Activated CD4-positive, alpha-beta T cell treated with anti-CD3 and anti-CD28 coated beads, Interleukin-2, amount 50 U/mL, for 24 hours (primary cell): ENCODE measurements around the gene ZP1.
A peak's percentile ranks its signal among the peaks of the same experiment; 100 is the strongest.
"Not testable (repeated sequence)": the region's sequence is repeated elsewhere in the genome, so short reads cannot be mapped to it uniquely, and the experiment has no call there.

ENCODE experiments used
- DNase-seq, 2 donors: peaks; one replicate each; pipeline ENCODE4 v3.0.0-alpha.2; 2020; ENCODE audit warnings: low read depth in 1 of 2, low spot score in 1 of 2

Gene ZP1

DNA sequence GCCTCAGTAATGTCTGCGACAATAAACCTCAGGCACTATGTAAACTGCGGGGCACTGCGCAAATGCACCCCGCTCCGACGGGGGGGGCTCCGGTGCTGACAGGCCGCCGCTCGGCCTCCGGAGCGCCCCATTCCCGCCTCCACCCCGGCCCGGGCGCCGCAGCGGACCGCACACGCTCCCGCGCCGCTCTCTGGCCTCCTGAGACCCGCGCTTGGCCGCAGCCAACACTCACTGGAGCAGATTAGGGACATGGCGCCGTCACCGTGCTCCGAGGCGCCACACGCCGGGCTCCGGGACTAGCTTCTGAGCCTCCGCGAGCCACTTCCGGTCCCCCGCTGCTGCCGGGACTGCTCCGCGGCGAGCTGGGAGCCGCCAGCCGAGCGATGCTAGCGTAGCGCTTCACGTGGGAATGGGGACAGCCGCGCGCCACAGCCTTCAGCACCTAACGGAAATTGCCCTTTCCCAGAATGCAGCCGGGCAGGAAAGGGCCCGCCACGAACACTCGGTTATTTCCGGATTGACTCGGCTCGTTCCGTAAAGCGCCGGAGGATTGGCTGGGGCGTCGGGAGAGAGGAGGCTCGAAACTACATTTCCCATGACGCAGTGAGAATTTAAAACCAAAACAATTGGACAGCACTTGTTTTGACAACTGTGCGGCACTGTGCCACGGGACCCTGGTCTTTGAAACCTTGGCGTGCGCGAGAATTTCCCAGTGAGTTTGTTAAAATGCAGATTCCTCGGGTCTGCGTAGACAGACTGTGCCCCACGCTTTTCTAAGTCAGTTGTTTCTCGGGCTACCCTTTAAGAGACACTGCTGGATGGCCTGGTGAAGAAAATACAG is 39.0 kb downstream of the ZP1 start, which contains the start of gene PRPF19:
Gene PRPF19 (minus strand): TSS at position 454 of the 841 bp plus-strand sequence. CDS start 203 bp downstream, at position 251.
- DNase-seq = peak; percentile 95 to 98

GRCh38 chr11:60908803-60909202 is 41.5 kb downstream of the ZP1 start:
- DNase-seq = no peak

GRCh38 chr11:60909680-60910280 is 42.4 kb downstream of the ZP1 start:
- DNase-seq = not testable (repeated sequence)

DNA sequence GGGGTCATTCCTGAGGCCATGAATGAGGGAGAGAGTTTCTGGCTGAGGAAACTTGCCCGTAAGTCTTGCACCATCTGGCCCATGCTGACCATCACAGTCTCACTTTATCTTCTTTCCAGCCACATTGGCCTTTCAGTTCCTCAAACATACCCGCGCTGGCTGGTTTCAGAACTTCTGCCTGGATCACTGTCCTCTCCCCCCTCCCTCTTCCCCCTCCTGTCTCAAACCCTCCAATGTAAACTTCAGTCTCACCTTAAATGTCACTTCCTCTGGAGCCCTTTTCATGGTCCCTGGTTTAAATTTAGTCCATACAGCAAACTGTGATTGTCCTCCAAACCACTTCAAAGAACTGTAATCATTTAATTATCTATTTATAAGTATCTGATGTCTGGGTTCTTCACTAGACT is 42.9 kb downstream of the ZP1 start:
- DNase-seq = no peak

GRCh38 chr11:60910711-60911380 is 43.5 kb downstream of the ZP1 start:
- no peak for DNase-seq

DNA sequence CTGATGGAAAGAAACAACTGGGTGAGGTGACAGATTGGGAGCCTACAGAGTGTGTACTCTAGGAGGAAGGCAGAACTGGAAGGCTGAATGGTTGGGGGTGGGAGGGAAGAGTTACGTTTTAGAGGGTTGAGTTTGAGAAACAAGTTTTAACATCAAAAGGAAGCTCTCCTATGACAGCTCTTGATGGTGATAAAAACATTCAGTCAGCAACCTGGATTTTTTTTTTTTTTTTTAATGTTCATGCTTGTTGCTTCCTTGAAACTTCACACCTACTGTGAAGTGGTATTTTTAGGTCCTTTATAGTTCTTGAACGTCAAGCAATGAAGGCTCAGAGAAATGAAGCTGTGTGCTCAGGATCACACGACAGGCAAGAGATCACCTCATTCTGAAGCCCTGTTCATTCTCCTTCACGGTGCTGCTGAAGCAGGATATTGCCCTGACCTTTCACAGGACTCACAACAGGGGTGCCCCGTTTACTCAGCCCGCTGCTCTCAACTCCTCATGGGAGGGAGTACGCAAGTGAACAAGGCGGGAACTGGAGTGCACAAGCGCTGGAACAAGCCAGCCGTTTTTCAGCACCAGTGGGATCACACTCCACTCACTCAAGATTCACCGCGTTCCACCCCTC is 45.0 kb downstream of the ZP1 start:
- no peak for DNase-seq

- DNase-seq = no peak
Observed at GRCh38 chr11:60912851-60913528, 45.6 kb downstream of the ZP1 start.

GRCh38 chr11:60913793-60914632 is 46.7 kb downstream of the ZP1 start, which contains the start of gene TMEM109:
TMEM109 (plus strand) TSS chr11:60914158; CDS start chr11:60919694, 5,536 bp downstream.
- peak; percentile 76 to 84 for DNase-seq

- DNase-seq = peak in 1 of 2 donors; percentile 18
Observed at GRCh38 chr11:60914633-60915247, 47.4 kb downstream of the ZP1 start.

DNA sequence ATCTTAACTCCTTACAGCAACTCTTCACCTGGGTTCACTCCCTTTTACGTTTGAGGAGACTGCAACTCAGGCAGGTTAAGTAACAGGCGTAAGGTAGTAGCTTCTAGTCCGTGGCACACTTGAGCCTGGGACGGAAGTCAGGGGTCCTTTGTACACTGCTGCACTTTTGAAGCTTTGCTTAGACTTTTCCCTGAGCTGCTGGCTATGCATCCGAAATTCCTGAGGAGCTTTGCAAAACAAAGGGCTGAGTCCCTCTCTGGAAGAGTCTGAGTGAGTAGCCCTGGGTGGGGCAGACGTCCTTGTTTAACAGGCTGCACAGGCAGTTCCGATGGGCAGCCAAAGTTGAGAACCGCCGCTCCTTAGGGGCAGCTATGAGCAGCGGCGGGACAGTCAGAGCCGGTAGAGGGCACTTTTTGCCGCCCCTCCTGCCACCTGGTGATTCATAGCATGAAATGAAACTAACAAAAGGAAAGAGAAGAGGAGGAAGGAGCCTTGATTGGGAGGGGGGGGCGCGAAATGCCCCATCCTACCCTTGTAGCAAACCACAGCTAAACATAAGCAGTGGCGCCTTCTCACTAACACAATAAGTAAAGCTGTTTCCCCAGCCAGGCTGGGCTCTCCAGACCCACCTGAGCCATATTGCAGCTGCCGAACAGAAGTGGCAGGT is 48.0 kb downstream of the ZP1 start:
- peak; percentile 50 to 59 for DNase-seq

GRCh38 chr11:60916669-60917206 is 49.4 kb downstream of the ZP1 start:
- DNase-seq = no peak

DNA sequence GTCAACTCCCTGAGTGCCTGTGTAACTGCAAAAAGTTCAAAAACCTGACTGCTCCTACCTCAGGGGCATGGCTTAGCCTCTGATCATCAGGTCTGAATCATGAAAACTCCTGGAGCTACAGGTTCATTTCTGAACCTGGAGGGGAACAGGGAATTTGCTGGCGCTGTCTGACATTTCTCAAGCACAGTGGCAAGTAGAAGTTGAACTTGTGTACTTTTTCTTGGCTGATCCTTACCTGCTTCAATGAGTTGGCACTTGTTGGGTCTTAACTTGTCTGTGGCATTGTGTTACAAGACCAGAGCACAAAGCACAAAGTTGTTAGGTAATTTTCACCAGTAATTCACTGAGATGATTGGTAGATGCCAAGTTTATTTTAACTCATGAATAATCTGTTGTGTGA is 49.9 kb downstream of the ZP1 start:
- no peak for DNase-seq

DNA sequence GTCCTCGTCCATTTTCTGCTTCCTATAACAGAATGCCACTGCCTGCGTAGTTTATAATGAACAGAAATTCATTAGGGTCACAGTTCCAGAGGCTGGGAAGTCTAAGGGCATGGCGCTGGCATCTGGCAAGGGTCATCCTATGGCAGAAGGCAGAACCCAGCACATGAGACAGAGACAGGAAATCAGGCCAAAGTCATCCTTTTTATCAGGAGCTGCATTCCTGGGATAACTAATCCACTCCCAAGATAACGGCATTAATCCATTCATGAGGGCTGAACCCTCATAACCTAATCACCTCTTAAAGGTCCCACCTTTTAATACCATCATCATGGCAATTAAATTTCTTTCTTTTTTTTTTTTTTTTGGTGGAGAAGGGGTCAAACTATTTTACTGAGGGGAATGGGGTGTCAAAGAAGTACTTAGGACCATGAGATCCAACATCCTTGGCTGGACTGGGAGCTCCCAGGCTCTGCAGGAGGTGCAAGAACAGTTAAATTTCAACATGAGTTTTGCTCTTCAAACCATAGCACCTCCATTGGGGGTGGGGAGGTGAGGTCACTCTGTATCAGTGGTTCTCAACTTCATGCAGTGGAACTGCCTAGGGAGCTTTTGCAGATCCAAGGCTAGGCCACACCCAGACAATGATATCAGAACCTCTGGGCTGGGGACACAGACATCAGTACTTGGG is 51.1 kb downstream of the ZP1 start:
- no peak for DNase-seq

DNA sequence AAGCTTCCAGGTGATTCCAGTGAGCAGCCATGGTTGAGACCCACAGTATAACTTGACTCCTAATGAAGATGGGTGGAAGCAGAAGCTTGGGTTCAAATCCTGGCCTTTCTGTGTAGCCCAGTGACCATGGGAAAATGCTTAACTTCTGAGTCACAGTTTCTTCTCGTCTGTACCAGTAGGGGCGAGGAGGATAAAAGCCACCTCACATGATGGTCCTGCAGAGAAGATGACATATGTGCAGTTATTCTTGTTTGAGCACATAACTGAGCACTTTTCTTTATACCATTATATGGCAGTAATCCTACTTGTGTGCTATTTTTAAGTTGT is 51.6 kb downstream of the ZP1 start:
- DNase-seq = no peak

GRCh38 chr11:60919320-60919719 is 52.0 kb downstream of the ZP1 start:
- no peak for DNase-seq

GRCh38 chr11:60919956-60920355 is 52.6 kb downstream of the ZP1 start:
- DNase-seq = no peak

- DNase-seq = no peak
Observed at GRCh38 chr11:60921259-60921658, 53.9 kb downstream of the ZP1 start.

DNA sequence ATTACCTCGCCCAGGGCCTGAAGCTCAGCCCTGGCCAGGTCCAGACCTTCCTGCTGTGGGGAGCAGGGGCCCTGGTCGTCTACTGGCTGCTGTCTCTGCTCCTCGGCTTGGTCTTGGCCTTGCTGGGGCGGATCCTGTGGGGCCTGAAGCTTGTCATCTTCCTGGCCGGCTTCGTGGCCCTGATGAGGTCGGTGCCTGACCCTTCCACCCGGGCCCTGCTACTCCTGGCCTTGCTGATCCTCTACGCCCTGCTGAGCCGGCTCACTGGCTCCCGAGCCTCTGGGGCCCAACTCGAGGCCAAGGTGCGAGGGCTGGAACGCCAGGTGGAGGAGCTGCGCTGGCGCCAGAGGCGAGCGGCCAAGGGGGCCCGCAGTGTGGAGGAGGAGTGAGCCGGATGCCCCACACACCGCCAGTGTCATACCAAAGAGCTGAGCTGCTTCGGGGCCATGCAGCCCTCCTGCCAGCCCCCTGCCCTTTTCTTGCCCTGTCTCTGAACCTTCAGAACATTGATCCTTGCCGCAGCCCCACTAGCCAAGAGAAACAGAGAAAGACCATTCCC is 54.5 kb downstream of the ZP1 start:
- no peak for DNase-seq
